Calu3 (cell line): ENCODE results near the gene CLEC16A. TPM values are rescaled to one million over a fixed set of nuclear protein-coding genes. Genes with fewer than 3 reads are reported as not detected.

Experiments
- BruUV-seq: library from RNA; stranded (reverse); fragments of 400-500 nt; replicated peaks from 2 replicates; lab custom pipeline; 2021; lab: Mats Ljungman, UMichigan
- CTCF ChIA-PET: fragments of 300-600 bp; sonication (Branson Sonifier 250); formaldehyde crosslinking; loops from one replicate; lab custom pipeline; 2022; ENCODE audit warnings: antibody characterized with exemption; lab: Charles Lee
- DNase-seq: peaks from one replicate; pipeline ENCODE4 v3.0.0; 2022
- H3K27ac Mint-ChIP-seq: one replicate; pipeline ENCODE4 v1.8.0; 2022; ENCODE audit warnings: mixed read lengths; ENCODE audit not compliant: unreplicated experiment
- H3K27me3 Mint-ChIP-seq: one replicate; pipeline ENCODE4 v1.8.0; 2022; ENCODE audit warnings: mixed read lengths; ENCODE audit not compliant: unreplicated experiment
- H3K36me3 Mint-ChIP-seq: one replicate; pipeline ENCODE4 v1.8.0; 2022; ENCODE audit warnings: mild to moderate bottlenecking, moderate library complexity, mixed read lengths; ENCODE audit not compliant: insufficient read depth, unreplicated experiment
- H3K4me1 Mint-ChIP-seq: one replicate; pipeline ENCODE4 v1.8.0; 2022; ENCODE audit warnings: mild to moderate bottlenecking, low read depth, mixed read lengths; ENCODE audit not compliant: unreplicated experiment
- H3K4me3 Mint-ChIP-seq: one replicate; pipeline ENCODE4 v1.8.0; 2022; ENCODE audit warnings: mild to moderate bottlenecking, low read depth, moderate library complexity, mixed read lengths; ENCODE audit not compliant: unreplicated experiment
- H3K9me3 Mint-ChIP-seq: one replicate; pipeline ENCODE4 v1.8.0; 2022; ENCODE audit warnings: low read depth, mixed read lengths; ENCODE audit not compliant: unreplicated experiment
- intact Hi-C: fragments of 100-400 bp; cut with micrococcal nuclease; formaldehyde crosslinking; loops from one replicate; pipeline ENCODE4 v1.10.0; 2022; ENCODE audit not compliant: unreplicated experiment
- total RNA-seq: library from RNA; stranded (reverse); gene quantifications from 2 replicates; pipeline ENCODE4 v1.2.3, GENCODE V29; 2022
- TF ChIP-seq, protein P1 (sequence below): fragments of 200-600 bp; IDR thresholded peaks from one replicate; pipeline ENCODE4 v1.8.0; 2022; ENCODE audit warnings: antibody characterized with exemption; ENCODE audit not compliant: unreplicated experiment

Gene CLEC16A
- total RNA-seq, 1 experiment from 2014 or later: 33.0 TPM

DNA sequence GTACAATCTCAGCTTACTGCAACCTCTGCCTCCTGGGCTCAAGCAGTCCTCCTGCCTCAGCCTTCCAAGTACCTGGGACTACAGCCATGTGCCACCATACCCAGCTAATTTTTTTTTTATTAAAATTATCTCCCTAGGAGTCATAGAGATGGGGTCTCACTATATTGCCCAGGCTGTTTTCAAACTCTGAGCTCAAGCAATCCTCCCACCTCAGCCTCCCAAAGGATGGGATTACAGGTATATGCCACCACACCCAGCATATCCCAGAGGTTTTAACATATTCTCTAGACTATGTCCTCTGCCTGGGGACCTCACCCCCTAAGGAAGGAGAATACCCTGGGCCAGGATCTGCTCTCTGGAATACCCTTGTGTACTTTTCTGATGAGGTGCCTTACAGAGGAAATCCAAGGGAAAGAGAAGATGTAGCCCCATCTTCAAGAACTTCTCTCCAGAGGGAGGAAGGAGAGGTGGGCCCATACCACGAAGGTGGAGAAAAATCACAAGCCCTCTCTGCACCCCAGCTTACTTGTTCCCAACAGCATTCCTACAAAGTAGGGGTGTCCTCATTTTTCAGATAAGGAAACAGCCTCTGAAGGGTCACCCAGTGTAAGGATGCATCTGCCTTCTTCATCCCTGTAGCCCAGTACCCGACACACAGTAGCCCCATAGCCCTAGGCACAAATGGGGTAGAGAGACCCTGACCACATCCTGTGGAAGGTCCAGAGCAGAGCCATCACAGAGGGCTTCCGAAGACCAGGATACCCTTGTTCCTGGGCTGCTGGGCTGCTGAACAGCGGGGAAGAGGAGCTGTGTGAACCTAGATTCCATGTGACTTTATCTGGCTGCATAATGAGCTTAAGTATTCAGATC, 160.0 kb downstream of the CLEC16A start:
- TF ChIP-seq, protein P1, sequence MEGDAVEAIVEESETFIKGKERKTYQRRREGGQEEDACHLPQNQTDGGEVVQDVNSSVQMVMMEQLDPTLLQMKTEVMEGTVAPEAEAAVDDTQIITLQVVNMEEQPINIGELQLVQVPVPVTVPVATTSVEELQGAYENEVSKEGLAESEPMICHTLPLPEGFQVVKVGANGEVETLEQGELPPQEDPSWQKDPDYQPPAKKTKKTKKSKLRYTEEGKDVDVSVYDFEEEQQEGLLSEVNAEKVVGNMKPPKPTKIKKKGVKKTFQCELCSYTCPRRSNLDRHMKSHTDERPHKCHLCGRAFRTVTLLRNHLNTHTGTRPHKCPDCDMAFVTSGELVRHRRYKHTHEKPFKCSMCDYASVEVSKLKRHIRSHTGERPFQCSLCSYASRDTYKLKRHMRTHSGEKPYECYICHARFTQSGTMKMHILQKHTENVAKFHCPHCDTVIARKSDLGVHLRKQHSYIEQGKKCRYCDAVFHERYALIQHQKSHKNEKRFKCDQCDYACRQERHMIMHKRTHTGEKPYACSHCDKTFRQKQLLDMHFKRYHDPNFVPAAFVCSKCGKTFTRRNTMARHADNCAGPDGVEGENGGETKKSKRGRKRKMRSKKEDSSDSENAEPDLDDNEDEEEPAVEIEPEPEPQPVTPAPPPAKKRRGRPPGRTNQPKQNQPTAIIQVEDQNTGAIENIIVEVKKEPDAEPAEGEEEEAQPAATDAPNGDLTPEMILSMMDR: no peak
- Mint-ChIP-seq H3K4me1 (peaks cover 39% of the 10 kb centered on the region), H3K4me3 (no peak overlapping the region), H3K27ac (no peak overlapping the region), H3K36me3 (no peaks in the 10 kb centered on the region), H3K27me3 (no peaks in the 10 kb centered on the region), H3K9me3 (no peaks in the 10 kb centered on the region)
- no peak for DNase-seq
- CTCF ChIA-PET: interaction anchor here (0.7 to 1.6 kb wide), 4 partner anchors 9 to 212 kb away, joined by 3 to 5 read pairs (median 4); partner anchors contain the start of gene SOCS1
- no TSS peak for BruUV-seq
- intact Hi-C loops: loop anchor here (10.0 kb wide), 1 partner anchor 150 kb away; the partner anchor contains the start of gene SOCS1

DNA sequence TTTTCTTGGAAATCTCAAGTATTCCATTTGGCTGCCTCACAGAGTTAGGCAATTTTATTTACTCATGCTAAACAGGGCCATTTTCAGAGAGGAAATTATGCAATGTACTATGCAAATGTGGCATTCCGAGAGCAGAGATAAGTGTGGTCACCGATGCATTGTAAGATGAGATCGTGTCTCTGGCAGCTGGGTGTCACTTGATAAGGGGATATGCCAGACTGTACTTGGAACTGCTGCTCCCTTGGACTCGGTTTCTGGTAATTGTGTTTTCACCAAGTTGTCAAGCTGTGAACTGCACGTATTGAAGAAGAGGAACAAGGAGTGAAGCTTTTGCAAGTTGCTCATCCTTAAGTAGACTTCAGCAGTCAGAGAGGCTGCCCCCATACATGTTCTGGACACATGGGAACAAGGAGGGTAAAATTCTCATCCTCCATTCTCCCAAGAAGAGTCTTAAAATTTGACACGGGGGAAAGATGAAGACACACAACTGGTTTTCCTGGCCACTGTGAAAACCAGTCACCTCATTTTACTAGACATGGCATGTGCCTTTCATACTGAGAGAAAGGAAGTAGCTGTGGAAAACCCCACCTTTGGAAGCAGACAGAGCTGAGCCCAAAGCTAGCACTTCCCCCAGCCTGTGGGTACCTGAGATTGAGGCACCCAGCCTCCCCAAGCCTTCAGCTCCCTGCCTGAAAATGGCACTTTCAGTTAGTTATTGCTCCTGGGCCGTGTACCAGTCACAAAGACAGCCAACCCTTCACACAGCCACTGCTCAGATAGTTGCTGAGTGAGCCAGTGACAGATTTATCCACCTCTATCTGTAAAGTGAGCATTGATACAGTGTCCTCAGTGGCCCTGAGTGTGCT, 160.9 kb downstream of the CLEC16A start:
- intact Hi-C loops: loop anchor here (10.0 kb wide), 1 partner anchor 150 kb away; the partner anchor contains the start of gene SOCS1
- no peak overlapping the region for H3K27ac Mint-ChIP-seq
- no TSS peak for BruUV-seq
- peaks cover 31% of the 10 kb centered on the region for H3K4me1 Mint-ChIP-seq
- no peaks in the 10 kb centered on the region for H3K36me3 Mint-ChIP-seq
- DNase-seq: no peak
- TF ChIP-seq, protein P1: no peak
- H3K27me3 Mint-ChIP-seq: no peaks in the 10 kb centered on the region
- CTCF ChIA-PET: interaction anchor here (0.7 to 1.6 kb wide), 4 partner anchors 10 to 152 kb away, joined by 3 to 5 read pairs (median 4); partner anchors contain the start of gene SOCS1
- H3K4me3 Mint-ChIP-seq: no peak overlapping the region
- no peaks in the 10 kb centered on the region for H3K9me3 Mint-ChIP-seq

DNA sequence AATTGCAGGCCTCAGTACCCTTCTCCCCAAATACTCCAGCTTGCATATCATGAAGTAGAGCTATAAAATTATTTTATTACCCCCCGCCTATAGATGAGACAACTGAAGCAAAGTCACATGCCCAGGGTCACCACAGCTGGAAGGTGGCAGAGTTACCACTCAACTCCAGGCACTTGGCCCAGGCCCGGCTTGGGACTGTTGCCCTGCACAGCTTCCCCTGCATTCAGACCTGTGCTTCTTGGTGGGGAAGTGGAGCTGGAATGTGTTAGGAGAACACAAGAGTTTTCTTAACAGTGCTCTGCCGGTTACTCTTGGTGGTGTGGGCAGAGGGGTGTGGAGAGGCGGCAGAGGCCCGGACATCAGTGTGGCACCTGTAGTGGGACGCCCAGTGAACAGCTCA, 162.4 kb downstream of the CLEC16A start:
- peaks cover 2% of the 10 kb centered on the region for H3K9me3 Mint-ChIP-seq
- no peak overlapping the region for H3K27ac Mint-ChIP-seq
- no peaks in the 10 kb centered on the region for H3K27me3 Mint-ChIP-seq
- CTCF ChIA-PET: no interaction called here
- intact Hi-C loops: loop anchor here (10.0 kb wide), 1 partner anchor 148 kb away; the partner anchor contains the start of gene SOCS1
- no TSS peak for BruUV-seq
- TF ChIP-seq, protein P1: no peak
- no peaks in the 10 kb centered on the region for H3K36me3 Mint-ChIP-seq
- DNase-seq: no peak
- no peak overlapping the region for H3K4me3 Mint-ChIP-seq
- H3K4me1 Mint-ChIP-seq: peaks cover 19% of the 10 kb centered on the region

DNA sequence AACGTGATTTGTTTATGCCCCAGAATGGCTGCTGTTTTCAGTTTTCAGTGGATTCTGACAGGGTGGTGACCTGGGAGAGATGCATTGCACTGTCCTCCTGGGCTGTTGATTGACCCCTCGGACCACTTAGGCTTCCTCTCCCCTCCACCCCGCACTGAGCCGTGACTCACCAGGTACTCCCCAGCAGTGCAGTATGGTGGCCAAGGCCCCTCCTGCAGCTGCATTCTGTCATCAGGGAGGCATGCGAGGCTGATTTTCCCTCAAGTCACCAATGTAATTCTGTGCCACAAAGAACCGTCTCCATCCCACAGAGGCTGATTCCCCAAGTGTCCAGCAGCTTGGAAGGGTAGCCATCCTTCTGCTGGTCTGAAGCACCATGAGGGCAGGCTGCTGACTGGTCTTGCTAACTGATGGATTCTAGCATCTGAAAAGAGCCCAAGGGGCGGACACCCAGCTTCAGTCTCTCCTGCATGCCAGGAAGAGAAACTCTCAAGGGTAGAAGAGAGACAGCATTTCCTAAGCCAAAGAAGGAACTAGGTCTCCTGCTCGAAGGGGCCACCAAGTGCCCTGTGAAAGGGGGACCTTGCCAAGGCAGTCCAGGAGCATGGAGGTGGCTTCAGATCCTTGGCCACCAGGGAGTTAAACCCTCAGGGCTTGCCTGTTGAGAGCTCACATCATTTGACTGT, 163.6 kb downstream of the CLEC16A start:
- BruUV-seq: no TSS peak
- H3K9me3 Mint-ChIP-seq: peaks cover 2% of the 10 kb centered on the region
- peaks cover 8% of the 10 kb centered on the region for H3K4me1 Mint-ChIP-seq
- H3K27me3 Mint-ChIP-seq: no peaks in the 10 kb centered on the region
- no peak for DNase-seq
- no peak overlapping the region for H3K4me3 Mint-ChIP-seq
- intact Hi-C loops: loop anchor here (10.0 kb wide), 1 partner anchor 147 kb away; the partner anchor contains the start of gene SOCS1
- H3K27ac Mint-ChIP-seq: no peak overlapping the region
- TF ChIP-seq, protein P1: no peak
- CTCF ChIA-PET: no interaction called here
- no peaks in the 10 kb centered on the region for H3K36me3 Mint-ChIP-seq
